ENCODE data around the gene NEURL2. TPM values are rescaled to one million over a fixed set of nuclear protein-coding genes. Genes with fewer than 3 reads are reported as not detected.

NEURL2 gene
- total RNA-seq, 4 donors from 2014 or later, result 12.6 to 17.4 (median 16.1) TPM

- Histone ChIP-seq H3K27ac (no peak overlapping the region), H3K4me3 (replicated peaks in 1 of 3) (no peak overlapping the region), H3K27me3 (no peaks in the 10 kb centered on the region), H3K4me1 (peaks cover 10 to 15% of the 10 kb centered on the region in 2 donors), H3K36me3 (peaks cover 0 to 9% of the 10 kb centered on the region in 2 donors), H3K9me3 (no peaks in the 10 kb centered on the region)
- no peak for DNase-seq
- WGBS, 2 donors, result 78 to 79% methylated on average over 5 to 9 of the region's 12 CpGs
- TF ChIP-seq CTCF (IDR thresholded peaks at IDR 0.05) (no peak), POLR2A (IDR thresholded peaks at IDR 0.05) (no peak)
- intact Hi-C loops (cut with DNase I), result loop anchor here (5.0 kb wide), 1 partner anchor 38 kb away; the partner anchor contains the start of gene PCIF1
Observed at GRCh38 chr20:45894797-45895196, 3.8 kb upstream of the NEURL2 start.

DNA sequence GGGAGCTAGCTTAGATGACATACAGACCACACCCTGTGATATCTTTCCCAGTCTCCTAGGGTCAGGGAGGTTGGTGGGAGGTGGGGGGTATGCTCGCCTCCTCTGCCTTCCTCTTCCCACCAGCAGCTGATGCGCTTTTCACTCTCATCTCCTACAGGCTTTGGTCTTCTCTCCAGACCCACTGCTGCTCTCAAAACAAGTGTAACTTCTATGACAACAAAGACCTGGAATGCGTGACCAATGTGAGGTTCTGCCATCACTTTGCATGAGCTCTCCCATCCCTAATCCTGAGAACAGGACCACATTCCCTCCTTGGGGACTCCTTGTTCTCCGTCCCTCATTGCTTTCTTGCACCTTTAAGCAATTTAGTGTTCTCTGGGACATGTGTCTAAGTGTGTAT is 2.8 kb upstream of the NEURL2 start:
- no peak for DNase-seq
- H3K27ac ChIP-seq, result no peak overlapping the region
- no peaks in the 10 kb centered on the region for H3K27me3 ChIP-seq
- no peak overlapping the region for H3K4me3 ChIP-seq (replicated peaks in 1 of 3)
- peaks cover 10 to 24% of the 10 kb centered on the region in 2 donors for H3K4me1 ChIP-seq
- no peak for TF ChIP-seq CTCF (IDR thresholded peaks at IDR 0.05)
- no peak for TF ChIP-seq POLR2A (IDR thresholded peaks at IDR 0.05)
- peaks cover 0 to 9% of the 10 kb centered on the region in 2 donors for H3K36me3 ChIP-seq
- intact Hi-C loops (cut with DNase I), result loop anchor here (5.0 kb wide), 1 partner anchor 38 kb away; the partner anchor contains the start of gene PCIF1
- no peaks in the 10 kb centered on the region for H3K9me3 ChIP-seq
- WGBS, 2 donors, result 87 to 96% methylated on average over 4 of the region's 4 CpGs

GRCh38 chr20:45892828-45893500 is 2.0 kb upstream of the NEURL2 start:
- DNase-seq, result no peak
- no peaks in the 10 kb centered on the region for H3K9me3 ChIP-seq
- H3K4me1 ChIP-seq, result peaks cover 10 to 24% of the 10 kb centered on the region in 2 donors
- H3K27me3 ChIP-seq, result no peaks in the 10 kb centered on the region
- no peak overlapping the region for H3K4me3 ChIP-seq (replicated peaks in 1 of 3)
- no peak overlapping the region for H3K27ac ChIP-seq
- intact Hi-C loops (cut with DNase I), result loop anchor here (5.0 kb wide), 1 partner anchor 39 kb away; the partner anchor contains the start of gene PCIF1
- peaks cover 0 to 9% of the 10 kb centered on the region in 2 donors for H3K36me3 ChIP-seq
- WGBS, 2 donors, result 75 to 78% methylated on average over 1 to 4 of the region's 4 CpGs
- TF ChIP-seq CTCF (IDR thresholded peaks at IDR 0.05), result no peak

GRCh38 chr20:45892049-45892825 is 1.2 kb upstream of the NEURL2 start:
- intact Hi-C loops (cut with DNase I), result loop anchor here (5.0 kb wide), 1 partner anchor 40 kb away; the partner anchor contains the start of gene PCIF1
- Histone ChIP-seq H3K9me3 (no peaks in the 10 kb centered on the region), H3K4me1 (peaks cover 10 to 24% of the 10 kb centered on the region in 2 donors), H3K27me3 (no peaks in the 10 kb centered on the region), H3K36me3 (peaks cover 0 to 9% of the 10 kb centered on the region in 2 donors), H3K4me3 (replicated peaks in 1 of 3) (peak overlapping the region in 1 of 3 donors; percentile 67), H3K27ac (no peak overlapping the region)
- TF ChIP-seq CTCF (IDR thresholded peaks at IDR 0.05) (no peak), POLR2A (IDR thresholded peaks at IDR 0.05) (no peak)
- WGBS, 2 donors, result 83 to 86% methylated on average over 9 of the region's 9 CpGs
- DNase-seq, result peak in 1 of 2 donors; percentile 41
